Liver (tissue), 9 donors: Measurements from ENCODE around the gene KNOP1. TPM values are rescaled to one million over a fixed set of nuclear protein-coding genes. Genes with fewer than 3 reads are reported as not detected.

Experiments
- DNase-seq: peaks from one replicate; pipeline ENCODE4 v3.0.0-alpha.2; 2017; ENCODE audit warnings: low spot score
- H3K27ac ChIP-seq, 2 donors: one replicate each; pipeline ENCODE4 v1.7.0; 2013; ENCODE audit warnings: inconsistent platforms in 2 of 2, low read length in 2 of 2, control low read depth in 1 of 2, low read depth in 1 of 2, mild to moderate bottlenecking in 1 of 2
- H3K27me3 ChIP-seq, 4 donors: one replicate each; pipeline versions ENCODE4 v1.6.1 to v1.7.0; 2013; ENCODE audit warnings: low read length in 3 of 4, inconsistent platforms in 1 of 4, mild to moderate bottlenecking in 1 of 4, moderate library complexity in 1 of 4; ENCODE audit not compliant: control insufficient read depth in 4 of 4, insufficient read depth in 4 of 4
- H3K36me3 ChIP-seq, 4 donors: one replicate each; pipeline versions ENCODE4 v1.6.1 to v1.7.0; 2013; ENCODE audit warnings: low read length in 3 of 4, mild to moderate bottlenecking in 3 of 4, low read depth in 1 of 4, moderate library complexity in 1 of 4; ENCODE audit not compliant: control insufficient read depth in 4 of 4, insufficient read depth in 3 of 4
- H3K4me1 ChIP-seq, 4 donors: one replicate each; pipeline versions ENCODE4 v1.6.1 to v1.7.0; 2013; ENCODE audit warnings: low read length in 3 of 4, mild to moderate bottlenecking in 3 of 4, moderate library complexity in 1 of 4; ENCODE audit not compliant: control insufficient read depth in 4 of 4, insufficient read depth in 4 of 4
- H3K4me3 ChIP-seq, 3 donors: one replicate each; pipeline versions ENCODE4 v1.6.1 to v1.7.0; 2013; ENCODE audit warnings: low read length in 3 of 3, control low read depth in 1 of 3, low read depth in 1 of 3, mild to moderate bottlenecking in 1 of 3
- H3K9ac ChIP-seq, 2 donors: one replicate each; pipeline ENCODE4 v1.7.0; 2013; ENCODE audit warnings: low read length in 2 of 2, mild to moderate bottlenecking in 2 of 2, moderate library complexity in 2 of 2, control low read depth in 1 of 2, low read depth in 1 of 2
- H3K9me3 ChIP-seq, 4 donors: one replicate each; pipeline versions ENCODE4 v1.6.1 to v1.7.0; 2013; ENCODE audit warnings: low read length in 3 of 4; ENCODE audit not compliant: control insufficient read depth in 4 of 4
- ATF3 ChIP-seq: IDR thresholded peaks from 2 replicates; pipeline ENCODE4 v1.6.1; 2016; ENCODE audit warnings: antibody characterized with exemption
- EGR1 ChIP-seq, 2 donors: IDR thresholded peaks; 2 replicates each; pipeline ENCODE4 v1.6.1; 2016 to 2018; ENCODE audit warnings: antibody characterized with exemption in 2 of 2, low read depth in 2 of 2
- FOXA1 ChIP-seq: IDR thresholded peaks from 2 replicates; pipeline ENCODE4 v1.6.1; 2016; ENCODE audit warnings: antibody characterized with exemption
- FOXA2 ChIP-seq: IDR thresholded peaks from 2 replicates; pipeline ENCODE4 v1.6.1; 2016; ENCODE audit warnings: antibody characterized with exemption
- GABPA ChIP-seq, 2 donors: IDR thresholded peaks in 1 of 2; conservative IDR thresholded peaks in 1 of 2; 2 replicates each; pipeline ENCODE4 v1.6.1; 2016; ENCODE audit warnings: antibody characterized with exemption in 2 of 2, mild to moderate bottlenecking in 1 of 2, moderate library complexity in 1 of 2
- HNF4A ChIP-seq, 2 donors: conservative IDR thresholded peaks; 2 replicates each; pipeline ENCODE4 v1.6.1; 2016; ENCODE audit warnings: antibody characterized with exemption in 2 of 2, mild to moderate bottlenecking in 2 of 2
- HNF4G ChIP-seq: IDR thresholded peaks from 2 replicates; pipeline ENCODE4 v1.6.1; 2016; ENCODE audit warnings: antibody characterized with exemption
- JUND ChIP-seq, 2 donors: IDR thresholded peaks; 2 replicates each; pipeline ENCODE4 v1.6.1; 2016; ENCODE audit warnings: antibody characterized with exemption in 2 of 2
- MAX ChIP-seq: IDR thresholded peaks from 2 replicates; pipeline ENCODE4 v1.6.1; 2016; ENCODE audit warnings: antibody characterized with exemption
- NR2F2 ChIP-seq: IDR thresholded peaks from 2 replicates; pipeline ENCODE4 v1.6.1; 2016; ENCODE audit warnings: antibody characterized with exemption
- RAD21 ChIP-seq, 2 donors: IDR thresholded peaks; 2 replicates each; pipeline ENCODE4 v1.6.1; 2016; ENCODE audit warnings: antibody characterized with exemption in 2 of 2, mild to moderate bottlenecking in 2 of 2
- RXRA ChIP-seq, 2 donors: IDR thresholded peaks; 2 replicates each; pipeline ENCODE4 v1.6.1; 2017 to 2018; ENCODE audit warnings: antibody characterized with exemption in 2 of 2, mild to moderate bottlenecking in 1 of 2
- SP1 ChIP-seq: IDR thresholded peaks from 2 replicates; pipeline ENCODE4 v1.6.1; 2018; ENCODE audit warnings: antibody characterized with exemption, mild to moderate bottlenecking
- TAF1 ChIP-seq: conservative IDR thresholded peaks from 2 replicates; pipeline ENCODE4 v1.6.1; 2016; ENCODE audit warnings: antibody characterized with exemption, mild to moderate bottlenecking
- YY1 ChIP-seq: IDR thresholded peaks from 2 replicates; pipeline ENCODE4 v1.6.1; 2016; ENCODE audit warnings: antibody characterized with exemption, mild to moderate bottlenecking
- ZBTB33 ChIP-seq: IDR thresholded peaks from 2 replicates; pipeline ENCODE4 v1.6.1; 2016; ENCODE audit warnings: antibody characterized with exemption
- WGBS: extraction: QIAGEN DNeasy Blood & Tissue Kit; methylation state at CpG from one replicate; pipeline ENCODE4 v1.1.7; 2013; 5-methylcytosine and 5-hydroxymethylcytosine counted together
- polyA plus RNA-seq, 2 donors: library from polyadenylated mRNA; stranded (reverse) in 1 of 2; unstranded in 1 of 2; fragments of 200-250 nt in 1 of 2; fragments of >200 nt in 1 of 2; fragmentation: Nextera tagmentation in 1 of 2; extraction: Ambion mirVana in 1 of 2; gene quantifications; one replicate each; pipeline versions ENCODE4 v1.2.1 to v1.2.3, GENCODE V29; 2013 to 2015
- total RNA-seq, 2 donors: library from RNA; depleted of rRNA; stranded (reverse); fragments of >200 nt; gene quantifications; one replicate each; pipeline ENCODE4 v1.2.3, GENCODE V29; 2014
- TF ChIP-seq, protein P1 (sequence below): fragments of 150-350 bp; IDR thresholded peaks from 2 replicates; pipeline ENCODE4 v1.5.1; 2017; ENCODE audit warnings: improper control_type of control experiment, low read depth, low read length; ENCODE audit not compliant: missing input control
- TF ChIP-seq, protein P2 (sequence below): IDR thresholded peaks from 2 replicates; pipeline ENCODE4 v1.6.1; 2016; ENCODE audit warnings: antibody characterized with exemption, mild to moderate bottlenecking
- donor health status: healthy.
- donor health status: healthy.
- donor health status: healthy.
- donor health status: healthy.
- donor health status: healthy.

The KNOP1 gene
- total and polyA plus RNA-seq, 4 donors, result 4.1 to 6.7 (median 5.7) TPM

DNA sequence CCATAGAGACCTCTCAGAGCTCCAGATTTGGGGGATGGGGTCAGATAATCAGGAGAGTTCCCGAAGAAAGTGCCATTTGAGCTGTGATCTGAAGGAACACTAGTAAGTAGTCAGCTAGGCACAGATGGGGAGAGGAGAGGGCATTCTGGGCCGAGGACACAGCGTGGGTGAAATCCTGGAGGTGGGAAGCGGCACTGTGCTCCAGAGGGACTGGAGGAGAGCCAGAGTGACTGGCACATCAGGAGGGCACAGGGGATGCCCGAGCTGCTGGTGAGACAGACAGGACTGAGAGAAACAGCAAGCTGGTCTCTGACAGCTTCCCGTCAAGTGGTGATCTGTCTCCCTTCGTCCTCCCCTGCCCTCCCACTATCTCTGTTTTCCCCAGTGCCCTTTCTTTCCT, 40.6 kb downstream of the KNOP1 start:
- TF ChIP-seq FOXA1 (no peak), YY1 (no peak), EGR1 (IDR thresholded peaks at IDR 0.05; ENCODE audit: low read depth in 2 of 2) (no peak), GABPA (IDR thresholded peaks at IDR 0.05 in 1 of 2, conservative IDR thresholded peaks at IDR 0.05 in 1 of 2) (no peak), ZBTB33 (no peak), RXRA (IDR thresholded peaks at IDR 0.05) (no peak), NR2F2 (no peak), JUND (IDR thresholded peaks at IDR 0.05) (no peak), RAD21 (IDR thresholded peaks at IDR 0.05) (no peak), TAF1 (no peak), ATF3 (no peak), MAX (no peak), HNF4A (conservative IDR thresholded peaks at IDR 0.05) (no peak), FOXA2 (no peak), SP1 (no peak), HNF4G (no peak)
- TF ChIP-seq, protein P1, sequence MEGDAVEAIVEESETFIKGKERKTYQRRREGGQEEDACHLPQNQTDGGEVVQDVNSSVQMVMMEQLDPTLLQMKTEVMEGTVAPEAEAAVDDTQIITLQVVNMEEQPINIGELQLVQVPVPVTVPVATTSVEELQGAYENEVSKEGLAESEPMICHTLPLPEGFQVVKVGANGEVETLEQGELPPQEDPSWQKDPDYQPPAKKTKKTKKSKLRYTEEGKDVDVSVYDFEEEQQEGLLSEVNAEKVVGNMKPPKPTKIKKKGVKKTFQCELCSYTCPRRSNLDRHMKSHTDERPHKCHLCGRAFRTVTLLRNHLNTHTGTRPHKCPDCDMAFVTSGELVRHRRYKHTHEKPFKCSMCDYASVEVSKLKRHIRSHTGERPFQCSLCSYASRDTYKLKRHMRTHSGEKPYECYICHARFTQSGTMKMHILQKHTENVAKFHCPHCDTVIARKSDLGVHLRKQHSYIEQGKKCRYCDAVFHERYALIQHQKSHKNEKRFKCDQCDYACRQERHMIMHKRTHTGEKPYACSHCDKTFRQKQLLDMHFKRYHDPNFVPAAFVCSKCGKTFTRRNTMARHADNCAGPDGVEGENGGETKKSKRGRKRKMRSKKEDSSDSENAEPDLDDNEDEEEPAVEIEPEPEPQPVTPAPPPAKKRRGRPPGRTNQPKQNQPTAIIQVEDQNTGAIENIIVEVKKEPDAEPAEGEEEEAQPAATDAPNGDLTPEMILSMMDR, result no peak
- TF ChIP-seq, protein P2, sequence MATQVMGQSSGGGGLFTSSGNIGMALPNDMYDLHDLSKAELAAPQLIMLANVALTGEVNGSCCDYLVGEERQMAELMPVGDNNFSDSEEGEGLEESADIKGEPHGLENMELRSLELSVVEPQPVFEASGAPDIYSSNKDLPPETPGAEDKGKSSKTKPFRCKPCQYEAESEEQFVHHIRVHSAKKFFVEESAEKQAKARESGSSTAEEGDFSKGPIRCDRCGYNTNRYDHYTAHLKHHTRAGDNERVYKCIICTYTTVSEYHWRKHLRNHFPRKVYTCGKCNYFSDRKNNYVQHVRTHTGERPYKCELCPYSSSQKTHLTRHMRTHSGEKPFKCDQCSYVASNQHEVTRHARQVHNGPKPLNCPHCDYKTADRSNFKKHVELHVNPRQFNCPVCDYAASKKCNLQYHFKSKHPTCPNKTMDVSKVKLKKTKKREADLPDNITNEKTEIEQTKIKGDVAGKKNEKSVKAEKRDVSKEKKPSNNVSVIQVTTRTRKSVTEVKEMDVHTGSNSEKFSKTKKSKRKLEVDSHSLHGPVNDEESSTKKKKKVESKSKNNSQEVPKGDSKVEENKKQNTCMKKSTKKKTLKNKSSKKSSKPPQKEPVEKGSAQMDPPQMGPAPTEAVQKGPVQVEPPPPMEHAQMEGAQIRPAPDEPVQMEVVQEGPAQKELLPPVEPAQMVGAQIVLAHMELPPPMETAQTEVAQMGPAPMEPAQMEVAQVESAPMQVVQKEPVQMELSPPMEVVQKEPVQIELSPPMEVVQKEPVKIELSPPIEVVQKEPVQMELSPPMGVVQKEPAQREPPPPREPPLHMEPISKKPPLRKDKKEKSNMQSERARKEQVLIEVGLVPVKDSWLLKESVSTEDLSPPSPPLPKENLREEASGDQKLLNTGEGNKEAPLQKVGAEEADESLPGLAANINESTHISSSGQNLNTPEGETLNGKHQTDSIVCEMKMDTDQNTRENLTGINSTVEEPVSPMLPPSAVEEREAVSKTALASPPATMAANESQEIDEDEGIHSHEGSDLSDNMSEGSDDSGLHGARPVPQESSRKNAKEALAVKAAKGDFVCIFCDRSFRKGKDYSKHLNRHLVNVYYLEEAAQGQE, result no peak
- H3K27ac ChIP-seq, result no peak overlapping the region
- 93% methylated on average over 7 of the region's 7 CpGs for WGBS
- H3K9me3 ChIP-seq, result no peaks in the 10 kb centered on the region
- no peaks in the 10 kb centered on the region for H3K4me1 ChIP-seq
- H3K36me3 ChIP-seq, result peaks cover 1 to 6% (median 3%) of the 10 kb centered on the region in 4 donors
- no peak overlapping the region for H3K4me3 ChIP-seq
- H3K9ac ChIP-seq, result no peak overlapping the region
- DNase-seq, result no peak
- no peaks in the 10 kb centered on the region for H3K27me3 ChIP-seq
